GM12878 (cell line): ENCODE measurements around the gene DNMT3A. TPM values are rescaled to one million over a fixed set of nuclear protein-coding genes. Genes with fewer than 3 reads are reported as not detected.
A peak's percentile ranks its signal among the peaks of the same experiment; 100 is the strongest.

Source experiments
- ATAC-seq: fragments of 200-7000 bp; cut with Tn5 transposase; 3 replicates; pipeline ENCODE4 v1.9.1; 2020; ENCODE audit warnings: mild to moderate bottlenecking, moderate library complexity
- BruUV-seq: library from RNA; stranded (reverse); fragments of 400-500 nt; replicated peaks from 2 replicates; lab custom pipeline; 2021; lab: Mats Ljungman, UMichigan
- CTCF ChIA-PET: fragments of 300-600 bp; sonication (Branson Sonifier 250); formaldehyde crosslinking; extraction: SDS; loops from one replicate; lab custom pipeline; 2021; ENCODE audit warnings: inconsistent platforms; lab: Yijun Ruan, JAX
- POLR2A ChIA-PET: fragments of 350-600 bp; formaldehyde crosslinking; extraction: SDS; loops from one replicate; lab custom pipeline; 2021; ENCODE audit warnings: inconsistent platforms; lab: Charles Lee
- RAD21 ChIA-PET: fragments of 300-600 bp; sonication (Branson Sonifier 250); formaldehyde crosslinking; loops from one replicate; lab custom pipeline; 2023; ENCODE audit warnings: antibody characterized with exemption; ENCODE audit not compliant: unreplicated experiment; lab: Charles Lee
- SMC1A ChIA-PET: fragments of 300-600 bp; sonication (Branson Sonifier 250); formaldehyde crosslinking; loops from one replicate; lab custom pipeline; 2023; ENCODE audit not compliant: unreplicated experiment, uncharacterized antibody; lab: Charles Lee
- DNase-seq: peaks from one replicate; pipeline ENCODE4 v3.0.0-alpha.2; 2011; ENCODE audit warnings: low read depth, low spot score
- FAIRE-seq: peaks from 3 replicates; lab custom pipeline; 2011; peaks lifted over from hg19 to GRCh38; lab: Jason Lieb, UNC
- H2AFZ ChIP-seq: 2 replicates; pipeline ENCODE4 v1.6.0; 2011; ENCODE audit warnings: low read depth, low read length, control low read depth; ENCODE audit not compliant: control insufficient read depth
- H3K27ac ChIP-seq: 2 replicates; pipeline ENCODE4 v1.5.1; 2011; ENCODE audit warnings: control low read depth; ENCODE audit not compliant: control insufficient read depth, insufficient read depth
- H3K27me3 ChIP-seq, 2 experiments: replicated peaks in 1 of 2; 2 replicates each; pipeline versions ENCODE4 v1.6.0 to v1.6.1; 2011; ENCODE audit warnings: low read length in 1 of 2; ENCODE audit not compliant: control insufficient read depth in 2 of 2, insufficient read depth in 2 of 2
- H3K36me3 ChIP-seq, 2 experiments: 2 replicates each; pipeline ENCODE4 v1.5.1; 2011; ENCODE audit warnings: low read length in 1 of 2; ENCODE audit not compliant: control insufficient read depth in 2 of 2, insufficient read depth in 2 of 2
- H3K4me1 ChIP-seq: 2 replicates; pipeline ENCODE4 v1.6.1; 2011; ENCODE audit warnings: mild to moderate bottlenecking, low read length, moderate library complexity, mixed read lengths; ENCODE audit not compliant: control insufficient read depth, insufficient read depth
- H3K4me2 ChIP-seq: 2 replicates; pipeline ENCODE4 v1.6.0; 2011; ENCODE audit warnings: control low read depth; ENCODE audit not compliant: control insufficient read depth, insufficient read depth
- H3K4me3 ChIP-seq: fragments of 200-600 bp; sonication (generic); 2 replicates; pipeline ENCODE4 v1.5.1; 2016
- H3K79me2 ChIP-seq: 2 replicates; pipeline ENCODE4 v1.6.0; 2011; ENCODE audit warnings: low read length; ENCODE audit not compliant: control insufficient read depth, insufficient read depth
- H3K9ac ChIP-seq: 2 replicates; pipeline ENCODE4 v1.8.0; 2011; ENCODE audit warnings: low read length, control low read depth, mixed read lengths; ENCODE audit not compliant: control insufficient read depth, insufficient read depth
- H3K9me3 ChIP-seq: replicated peaks from 3 replicates; pipeline ENCODE4 v1.5.1; 2011; ENCODE audit warnings: mild to moderate bottlenecking, low read length; ENCODE audit not compliant: control insufficient read depth, insufficient read depth
- H4K20me1 ChIP-seq: 2 replicates; pipeline ENCODE4 v1.6.0; 2011; ENCODE audit not compliant: control insufficient read depth, insufficient read depth
- CBX5 ChIP-seq: sonication (generic); IDR thresholded peaks from 2 replicates; pipeline ENCODE4 v1.6.1; 2016; ENCODE audit warnings: low read depth, moderate library complexity, mild to moderate bottlenecking, inconsistent platforms
- ELK1 ChIP-seq: IDR thresholded peaks from 2 replicates; pipeline ENCODE4 v1.6.1; 2012; ENCODE audit warnings: low read depth, low read length, improper control_type of control experiment
- HDAC2 ChIP-seq: fragments of 200-600 bp; sonication (generic); IDR thresholded peaks from 2 replicates; pipeline ENCODE4 v1.6.1; 2017
- IKZF2 ChIP-seq, 2 experiments: fragments of 450-650 bp; IDR thresholded peaks; 2 replicates each; pipeline ENCODE4 v1.6.1; 2017; ENCODE audit warnings: mild to moderate bottlenecking in 2 of 2, moderate library complexity in 2 of 2
- IRF4 ChIP-seq: IDR thresholded peaks from 2 replicates; pipeline ENCODE4 v1.6.1; 2011; ENCODE audit warnings: low read depth, low read length
- KDM1A ChIP-seq: fragments of 200-600 bp; sonication (generic); IDR thresholded peaks from 2 replicates; pipeline ENCODE4 v1.6.1; 2016; ENCODE audit warnings: borderline replicate concordance
- MLLT1 ChIP-seq: fragments of 450-650 bp; IDR thresholded peaks from 2 replicates; pipeline ENCODE4 v1.6.1; 2016; ENCODE audit warnings: mild to moderate bottlenecking
- POLR2AphosphoS5 ChIP-seq: IDR thresholded peaks from 2 replicates; pipeline ENCODE4 v1.6.1; 2011; ENCODE audit warnings: mild to moderate bottlenecking, low read length, inconsistent platforms
- SREBF1 ChIP-seq: IDR thresholded peaks from 2 replicates; pipeline ENCODE4 v1.6.1; 2012; ENCODE audit warnings: mild to moderate bottlenecking, low read length
- STAT1 ChIP-seq: fragments of 450-650 bp; conservative IDR thresholded peaks from 2 replicates; pipeline ENCODE4 v1.6.1; 2014; ENCODE audit warnings: antibody characterized with exemption, mild to moderate bottlenecking
- ZBED1 ChIP-seq: IDR thresholded peaks from 2 replicates; pipeline ENCODE4 v1.6.1; 2016; ENCODE audit warnings: borderline replicate concordance
- ZSCAN29 ChIP-seq: fragments of 450-650 bp; IDR thresholded peaks from 2 replicates; pipeline ENCODE4 v1.6.1; 2017; ENCODE audit warnings: mild to moderate bottlenecking, moderate library complexity
- WGBS: methylation state at CpG from one replicate; pipeline ENCODE4 v1.1.6; 2016; ENCODE audit warnings: low lambda C conversion rate; ENCODE audit not compliant: insufficient replicate concordance, insufficient coverage; ENCODE audit errors: missing lambda C conversion rate; 5-methylcytosine and 5-hydroxymethylcytosine counted together
- in situ Hi-C: fragments of 300-500 bp; cut with MboI; formaldehyde crosslinking; loops from 9 replicates; pipeline ENCODE4 v1.14.3; 2018; ENCODE audit warnings: mixed read lengths
- intact Hi-C: fragments of 100-400 bp; cut with micrococcal nuclease; formaldehyde crosslinking; loops from one replicate; pipeline ENCODE4 v1.14.2; 2022; ENCODE audit not compliant: unreplicated experiment
- polyA plus RNA-seq, 11 experiments: library from polyadenylated mRNA; depleted of rRNA in 4 of 11; unstranded in 6 of 11; stranded (reverse) in 5 of 11; fragments of >200 nt; fragmentation: Nextera tagmentation in 4 of 11; fragmentation: Illumina TruSeq in 1 of 11; extraction: Ambion mirVana in 4 of 11; extraction: Trizol in 1 of 11; gene quantifications; 1 replicate in 1 of 11; 2 replicates in 10 of 11; pipeline versions ENCODE4 v1.2.1 to v1.2.3, GENCODE V29; 2011 to 2016; ENCODE audit warnings: inconsistent platforms in 2 of 11, missing spikeins in 2 of 11, low read depth in 1 of 11
- total RNA-seq, 4 experiments: library from RNA; depleted of rRNA in 3 of 4; stranded (reverse); fragments of >200 nt in 3 of 4; fragmentation: Illumina TruSeq in 1 of 4; extraction: Trizol in 1 of 4; gene quantifications; 2 replicates each; pipeline versions ENCODE4 v1.2.1 to v1.2.3, GENCODE V29; 2013 to 2021
- TF ChIP-seq, protein P1 (sequence below): IDR thresholded peaks from 2 replicates; pipeline ENCODE4 v1.6.1; 2012; ENCODE audit warnings: low read length, inconsistent platforms
- TF ChIP-seq, protein P2 (sequence below): fragments of 450-650 bp; IDR thresholded peaks from 2 replicates; pipeline ENCODE4 v1.6.1; 2017; ENCODE audit warnings: antibody characterized with exemption, mild to moderate bottlenecking, moderate library complexity

The DNMT3A gene
- total and polyA plus RNA-seq, 10 of the 15 experiments (the other 5 are each of a cell fraction or from before 2014, with no cell fraction given): 7.4 to 51.6 (median 17.4) TPM

DNA sequence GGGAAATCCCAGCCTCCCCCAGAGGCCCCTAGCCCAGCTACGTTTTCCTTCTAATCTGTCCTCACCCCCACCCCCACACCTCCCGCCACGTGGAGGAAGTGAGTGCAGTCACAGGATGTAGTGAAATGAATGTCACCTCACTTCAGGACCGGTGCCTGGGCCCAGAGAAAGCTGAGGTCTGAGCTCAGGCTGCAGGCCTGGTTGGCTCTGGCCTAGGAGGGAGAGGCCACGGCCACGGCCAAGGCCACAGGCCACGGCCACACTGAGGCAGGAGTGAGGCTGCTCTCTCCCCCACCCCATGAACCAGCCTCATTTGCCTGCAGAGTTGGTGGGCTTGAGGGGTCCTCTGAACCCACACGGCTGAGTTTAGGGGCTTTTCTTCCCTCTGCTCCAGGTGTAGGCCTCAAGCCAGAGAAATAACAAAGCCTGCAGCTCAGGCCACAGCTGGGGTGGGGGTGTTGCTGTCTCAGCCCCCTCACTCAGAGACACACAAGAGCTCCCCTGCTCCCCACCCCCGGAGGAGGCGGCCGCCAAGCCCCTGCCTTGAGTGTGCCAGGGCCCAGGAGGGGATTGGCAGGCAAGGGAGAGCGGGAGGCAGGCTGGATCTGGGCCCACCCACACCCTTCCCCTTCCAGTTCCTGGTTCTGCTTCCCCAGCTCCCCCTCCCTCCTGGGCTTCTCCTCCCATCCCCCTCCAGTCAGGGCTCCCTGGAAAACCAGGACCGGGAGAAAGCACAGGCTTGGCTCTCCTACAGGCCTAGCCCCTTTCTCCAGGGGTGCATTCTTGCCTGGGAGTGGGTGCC is 27.0 kb downstream of the DNMT3A start:
- peaks cover 0 to 8% of the 10 kb centered on the region in 2 experiments; a peak in 3 of 4 replicates for H3K36me3 ChIP-seq
- H3K4me1 ChIP-seq: peaks cover 31% of the 10 kb centered on the region
- ATAC-seq (peak; percentile 95), FAIRE-seq (peak; percentile 88), DNase-seq (no peak)
- H3K27ac ChIP-seq: peak overlapping the region; percentile 95
- H3K9me3 ChIP-seq: no peaks in the 10 kb centered on the region
- intact Hi-C loops (no loop called here), in situ Hi-C loops (no loop called here)
- H3K9ac ChIP-seq: peak overlapping the region; percentile 68
- H2AFZ ChIP-seq: peak overlapping the region; percentile 29
- no peak overlapping the region for H3K4me3 ChIP-seq
- ChIA-PET SMC1A (interaction anchor here (0.8 to 1.7 kb wide), 11 partner anchors 10 to 267 kb away, joined by 3 to 6 read pairs (median 3); no protein-coding TSS in a partner anchor), RAD21 (interaction anchor here (0.6 to 2.1 kb wide), 8 partner anchors 9 to 252 kb away, joined by 3 to 12 read pairs (median 6); no protein-coding TSS in a partner anchor), POLR2A (interaction anchor here (0.7 to 1.5 kb wide), 9 partner anchors 9 to 482 kb away, joined by 3 to 6 read pairs (median 4); no protein-coding TSS in a partner anchor), CTCF (interaction anchor here (0.8 to 2.6 kb wide), 8 partner anchors 9 to 256 kb away, joined by 3 to 8 read pairs (median 3); no protein-coding TSS in a partner anchor)
- peak overlapping the region; percentile 82 for H3K4me2 ChIP-seq
- 29% methylated on average over 10 of the region's 13 CpGs for WGBS
- no peaks in the 10 kb centered on the region for H3K27me3 ChIP-seq
- no peaks in the 10 kb centered on the region for H4K20me1 ChIP-seq
- H3K79me2 ChIP-seq: peaks cover 11% of the 10 kb centered on the region
- no TSS peak for BruUV-seq
- TF ChIP-seq MLLT1: no peak
- peak; percentile 55; the same call in 1 of the 2 replicates for TF ChIP-seq POLR2AphosphoS5
- TF ChIP-seq SREBF1: no peak
- TF ChIP-seq ZBED1: no peak
- TF ChIP-seq KDM1A: no peak
- TF ChIP-seq IKZF2 (IDR thresholded peaks at IDR 0.05): peak in 1 of 2 experiments; percentile 17; a peak in 2 of 4 replicates
- TF ChIP-seq ZSCAN29: no peak
- TF ChIP-seq, protein P1, sequence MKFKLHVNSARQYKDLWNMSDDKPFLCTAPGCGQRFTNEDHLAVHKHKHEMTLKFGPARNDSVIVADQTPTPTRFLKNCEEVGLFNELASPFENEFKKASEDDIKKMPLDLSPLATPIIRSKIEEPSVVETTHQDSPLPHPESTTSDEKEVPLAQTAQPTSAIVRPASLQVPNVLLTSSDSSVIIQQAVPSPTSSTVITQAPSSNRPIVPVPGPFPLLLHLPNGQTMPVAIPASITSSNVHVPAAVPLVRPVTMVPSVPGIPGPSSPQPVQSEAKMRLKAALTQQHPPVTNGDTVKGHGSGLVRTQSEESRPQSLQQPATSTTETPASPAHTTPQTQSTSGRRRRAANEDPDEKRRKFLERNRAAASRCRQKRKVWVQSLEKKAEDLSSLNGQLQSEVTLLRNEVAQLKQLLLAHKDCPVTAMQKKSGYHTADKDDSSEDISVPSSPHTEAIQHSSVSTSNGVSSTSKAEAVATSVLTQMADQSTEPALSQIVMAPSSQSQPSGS: no peak
- peak; percentile 83 for TF ChIP-seq IRF4
- no peak for TF ChIP-seq CBX5
- no peak for TF ChIP-seq HDAC2
- TF ChIP-seq STAT1: no peak
- no peak for TF ChIP-seq ELK1
- TF ChIP-seq, protein P2, sequence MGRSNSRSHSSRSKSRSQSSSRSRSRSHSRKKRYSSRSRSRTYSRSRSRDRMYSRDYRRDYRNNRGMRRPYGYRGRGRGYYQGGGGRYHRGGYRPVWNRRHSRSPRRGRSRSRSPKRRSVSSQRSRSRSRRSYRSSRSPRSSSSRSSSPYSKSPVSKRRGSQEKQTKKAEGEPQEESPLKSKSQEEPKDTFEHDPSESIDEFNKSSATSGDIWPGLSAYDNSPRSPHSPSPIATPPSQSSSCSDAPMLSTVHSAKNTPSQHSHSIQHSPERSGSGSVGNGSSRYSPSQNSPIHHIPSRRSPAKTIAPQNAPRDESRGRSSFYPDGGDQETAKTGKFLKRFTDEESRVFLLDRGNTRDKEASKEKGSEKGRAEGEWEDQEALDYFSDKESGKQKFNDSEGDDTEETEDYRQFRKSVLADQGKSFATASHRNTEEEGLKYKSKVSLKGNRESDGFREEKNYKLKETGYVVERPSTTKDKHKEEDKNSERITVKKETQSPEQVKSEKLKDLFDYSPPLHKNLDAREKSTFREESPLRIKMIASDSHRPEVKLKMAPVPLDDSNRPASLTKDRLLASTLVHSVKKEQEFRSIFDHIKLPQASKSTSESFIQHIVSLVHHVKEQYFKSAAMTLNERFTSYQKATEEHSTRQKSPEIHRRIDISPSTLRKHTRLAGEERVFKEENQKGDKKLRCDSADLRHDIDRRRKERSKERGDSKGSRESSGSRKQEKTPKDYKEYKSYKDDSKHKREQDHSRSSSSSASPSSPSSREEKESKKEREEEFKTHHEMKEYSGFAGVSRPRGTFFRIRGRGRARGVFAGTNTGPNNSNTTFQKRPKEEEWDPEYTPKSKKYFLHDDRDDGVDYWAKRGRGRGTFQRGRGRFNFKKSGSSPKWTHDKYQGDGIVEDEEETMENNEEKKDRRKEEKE: no peak
